Ovary (tissue), 3 donors: ENCODE data around the gene RACK1.

Experiments
- POLR2A ChIP-seq: fragments of 450-650 bp; IDR thresholded peaks from one replicate; pipeline ENCODE4 v1.6.1; 2017; ENCODE audit warnings: antibody characterized with exemption, mild to moderate bottlenecking, moderate library complexity
- TF ChIP-seq, protein P1 (sequence below), 3 donors: fragments of 450-650 bp in 2 of 3; fragments of 200-600 bp in 1 of 3; IDR thresholded peaks; one replicate each; pipeline versions ENCODE4 v1.5.1 to v1.8.0; 2016 to 2022; ENCODE audit warnings: antibody characterized with exemption in 3 of 3, mild to moderate bottlenecking in 1 of 3
- donor health status: DM: no; HTN: no; CAD: no.

- no peak for TF ChIP-seq POLR2A
- TF ChIP-seq, protein P1, sequence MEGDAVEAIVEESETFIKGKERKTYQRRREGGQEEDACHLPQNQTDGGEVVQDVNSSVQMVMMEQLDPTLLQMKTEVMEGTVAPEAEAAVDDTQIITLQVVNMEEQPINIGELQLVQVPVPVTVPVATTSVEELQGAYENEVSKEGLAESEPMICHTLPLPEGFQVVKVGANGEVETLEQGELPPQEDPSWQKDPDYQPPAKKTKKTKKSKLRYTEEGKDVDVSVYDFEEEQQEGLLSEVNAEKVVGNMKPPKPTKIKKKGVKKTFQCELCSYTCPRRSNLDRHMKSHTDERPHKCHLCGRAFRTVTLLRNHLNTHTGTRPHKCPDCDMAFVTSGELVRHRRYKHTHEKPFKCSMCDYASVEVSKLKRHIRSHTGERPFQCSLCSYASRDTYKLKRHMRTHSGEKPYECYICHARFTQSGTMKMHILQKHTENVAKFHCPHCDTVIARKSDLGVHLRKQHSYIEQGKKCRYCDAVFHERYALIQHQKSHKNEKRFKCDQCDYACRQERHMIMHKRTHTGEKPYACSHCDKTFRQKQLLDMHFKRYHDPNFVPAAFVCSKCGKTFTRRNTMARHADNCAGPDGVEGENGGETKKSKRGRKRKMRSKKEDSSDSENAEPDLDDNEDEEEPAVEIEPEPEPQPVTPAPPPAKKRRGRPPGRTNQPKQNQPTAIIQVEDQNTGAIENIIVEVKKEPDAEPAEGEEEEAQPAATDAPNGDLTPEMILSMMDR (IDR thresholded peaks at IDR 0.05), result no peak
These were observed 46.3 kb downstream of the RACK1 start for GRCh38 chr5:181197326-181197951.
